GM19025 (cell line): Measurements from ENCODE around the gene LGR4.
A peak's percentile ranks its signal among the peaks of the same experiment; 100 is the strongest.
"Not testable (repeated sequence)": the region's sequence is repeated elsewhere in the genome, so short reads cannot be mapped to it uniquely, and the experiment has no call there.

Experiments used
- ATAC-seq: cut with Tn5 transposase; IDR thresholded peaks from one replicate; pipeline ENCODE4 v1.9.1; 2021; ENCODE audit warnings: mild to moderate bottlenecking, low read depth, moderate library complexity; ENCODE audit not compliant: unreplicated experiment

Gene LGR4

GRCh38 chr11:27355575-27356104 lies 117.0 kb downstream of the LGR4 start:
- ATAC-seq, result no peak

DNA sequence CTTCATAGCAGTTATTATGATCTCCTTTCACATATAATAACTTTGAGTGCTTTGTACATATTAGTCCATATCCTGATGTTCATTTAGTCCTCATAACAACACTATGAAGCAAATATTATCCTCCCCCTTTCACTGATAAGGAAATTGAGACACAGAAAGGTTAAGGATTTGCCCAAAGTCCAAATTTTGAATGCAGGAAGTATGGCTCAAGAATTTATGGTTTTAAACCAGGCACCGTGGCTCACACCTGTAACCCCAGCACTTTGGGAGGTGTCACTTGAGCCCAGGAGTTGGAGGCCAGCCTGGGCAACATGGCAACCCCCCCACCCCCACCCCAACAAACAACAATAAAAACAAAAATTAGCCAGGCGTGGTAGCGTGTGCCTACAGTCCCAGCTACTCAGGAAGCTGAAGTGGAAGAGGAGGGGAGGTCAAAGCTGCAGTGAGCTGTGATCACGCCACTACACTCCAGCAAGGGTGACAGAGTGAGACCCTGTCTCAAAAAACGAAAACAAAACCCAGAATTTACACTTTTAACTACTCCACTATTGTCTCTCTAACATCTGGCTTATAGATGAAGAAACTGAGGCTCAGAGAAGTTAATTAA lies 118.1 kb downstream of the LGR4 start:
- ATAC-seq, result no peak

DNA sequence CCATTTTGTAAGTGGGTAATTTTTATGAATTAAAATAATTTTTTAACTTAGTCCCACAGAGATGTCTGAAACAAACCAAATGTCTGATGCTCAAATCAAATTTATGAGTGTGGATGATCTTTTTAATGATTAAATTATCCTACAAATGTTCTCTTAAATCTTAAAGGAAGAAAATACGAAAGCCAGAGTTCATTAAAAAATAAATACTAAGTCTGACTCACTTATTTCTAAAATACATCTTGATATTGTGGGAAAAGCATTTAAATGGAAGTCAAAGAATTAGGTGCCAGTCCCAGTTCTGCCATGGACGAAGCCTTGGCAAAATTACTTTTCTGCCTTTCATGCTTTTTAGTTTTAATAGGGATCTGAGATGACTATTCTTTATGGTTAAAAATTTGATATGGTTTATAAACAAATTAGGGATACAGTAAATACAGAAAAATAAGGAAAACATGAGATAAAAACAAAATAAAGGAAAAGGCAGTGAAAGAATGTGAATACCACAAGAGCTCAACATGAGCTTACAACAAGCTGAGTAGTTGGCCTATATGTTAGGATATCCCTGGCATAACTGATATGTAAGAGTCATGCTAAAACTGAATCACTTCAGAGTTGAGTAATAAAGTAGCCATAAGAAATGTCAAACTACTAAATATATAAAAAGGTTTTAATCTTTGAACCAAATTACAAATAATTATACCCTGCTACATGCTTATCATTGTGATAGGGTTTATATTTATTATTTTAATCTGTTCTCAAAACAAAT lies 118.8 kb downstream of the LGR4 start:
- ATAC-seq, result no peak

GRCh38 chr11:27352781-27353180 lies 119.8 kb downstream of the LGR4 start:
- no peak for ATAC-seq

GRCh38 chr11:27350511-27350910 lies 122.1 kb downstream of the LGR4 start:
- ATAC-seq, result no peak

DNA sequence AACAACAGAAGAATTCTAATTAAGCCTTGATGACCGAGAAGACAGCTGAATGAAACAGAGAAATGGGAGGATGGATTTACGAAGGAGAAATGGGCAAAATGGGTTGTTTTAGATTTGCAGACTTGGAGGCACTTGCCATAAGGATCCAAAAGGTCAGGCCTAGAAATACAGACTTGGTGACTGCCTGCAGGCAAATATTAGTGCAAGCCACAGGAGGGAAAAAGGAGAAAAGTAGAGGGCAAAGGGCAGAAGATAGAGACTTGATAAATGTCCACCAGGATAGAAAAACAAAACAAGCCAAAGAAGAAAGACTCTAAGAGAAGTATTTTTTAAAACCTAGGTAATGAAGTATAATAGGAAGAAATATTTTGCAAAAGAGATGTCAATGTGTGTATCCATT lies 122.7 kb downstream of the LGR4 start:
- no peak for ATAC-seq

GRCh38 chr11:27348340-27348873 lies 124.2 kb downstream of the LGR4 start:
- no peak for ATAC-seq

DNA sequence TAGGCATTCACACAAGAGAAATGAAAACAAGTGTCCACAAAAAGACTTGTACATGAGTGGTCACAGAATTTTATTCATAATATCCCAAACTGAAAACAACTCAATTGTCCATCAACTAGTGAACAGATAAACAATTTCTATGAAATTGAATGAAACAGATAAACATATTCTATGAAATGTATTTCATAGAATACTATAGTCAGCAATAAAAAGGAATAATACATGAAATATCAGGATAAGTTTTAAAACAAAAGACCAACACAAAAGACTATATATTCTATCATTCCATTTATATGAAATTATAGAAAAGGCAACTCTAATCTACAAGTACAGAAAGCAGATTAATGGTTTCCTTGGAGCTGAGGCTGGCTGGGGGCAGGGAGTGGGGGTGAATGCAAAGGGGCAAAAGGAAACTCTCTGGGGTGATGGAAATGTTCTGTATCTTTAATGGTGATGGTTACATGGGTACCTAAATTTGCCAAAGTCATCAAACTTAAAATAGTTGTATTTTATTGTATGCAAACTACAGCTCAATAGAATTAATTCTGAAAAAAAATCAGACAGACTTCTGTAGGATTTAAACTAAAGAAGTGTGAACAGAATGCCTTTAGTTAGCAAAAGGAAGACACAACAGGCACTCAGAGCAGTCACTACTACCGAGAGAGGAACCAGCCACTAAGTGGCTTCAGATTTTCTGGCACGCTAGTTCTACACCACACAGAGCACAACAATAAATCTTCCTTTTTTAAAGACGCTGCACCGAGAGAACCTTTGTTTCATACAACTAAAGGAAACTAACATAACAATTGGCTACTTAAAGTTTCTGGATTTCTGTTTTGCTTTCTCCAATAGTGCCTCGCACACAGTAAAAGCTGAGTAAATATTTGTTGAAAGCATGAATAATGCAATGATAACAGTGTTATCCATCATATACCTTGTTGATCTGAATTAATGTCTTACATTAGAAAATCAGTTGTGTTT lies 124.9 kb downstream of the LGR4 start:
- ATAC-seq, result no peak

DNA sequence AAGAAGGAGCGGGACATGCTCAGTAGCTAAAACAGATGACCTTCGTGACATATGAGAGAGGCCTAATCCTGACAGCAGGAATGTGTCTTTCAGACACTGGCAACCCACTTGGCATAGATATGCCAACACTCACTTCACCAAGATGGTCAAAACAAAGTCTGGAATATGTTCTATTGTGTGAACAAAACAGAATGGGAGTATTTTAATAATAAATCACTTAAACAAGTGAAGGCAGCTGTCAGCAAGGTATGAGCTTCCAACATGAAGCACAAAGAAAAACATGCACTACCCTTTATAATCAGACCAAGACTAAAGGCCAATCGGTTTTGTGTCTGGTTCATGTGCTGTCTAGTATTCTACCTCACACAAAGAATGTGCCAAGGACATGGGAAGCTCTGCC lies 132.6 kb downstream of the LGR4 start:
- no peak for ATAC-seq

DNA sequence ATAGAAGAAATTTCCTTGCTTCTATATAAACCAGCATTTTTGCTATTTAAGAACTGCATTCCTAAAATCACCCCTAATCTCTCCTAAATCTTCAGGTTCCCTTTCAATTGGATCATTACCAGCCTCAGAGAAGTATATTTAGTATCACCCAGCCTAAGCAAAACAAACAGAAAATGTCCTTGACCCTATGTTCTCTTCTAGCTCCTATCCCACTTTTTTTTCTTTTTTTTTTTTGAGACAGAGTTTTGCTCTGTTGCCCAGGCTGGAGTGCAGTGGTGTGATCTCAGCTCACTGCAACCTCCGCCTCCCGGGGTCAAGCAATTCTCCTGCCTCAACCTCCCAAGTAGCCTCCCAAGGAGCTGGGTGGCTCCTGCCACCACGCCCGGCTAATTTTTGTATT lies 137.8 kb downstream of the LGR4 start:
- not testable (repeated sequence) for ATAC-seq

DNA sequence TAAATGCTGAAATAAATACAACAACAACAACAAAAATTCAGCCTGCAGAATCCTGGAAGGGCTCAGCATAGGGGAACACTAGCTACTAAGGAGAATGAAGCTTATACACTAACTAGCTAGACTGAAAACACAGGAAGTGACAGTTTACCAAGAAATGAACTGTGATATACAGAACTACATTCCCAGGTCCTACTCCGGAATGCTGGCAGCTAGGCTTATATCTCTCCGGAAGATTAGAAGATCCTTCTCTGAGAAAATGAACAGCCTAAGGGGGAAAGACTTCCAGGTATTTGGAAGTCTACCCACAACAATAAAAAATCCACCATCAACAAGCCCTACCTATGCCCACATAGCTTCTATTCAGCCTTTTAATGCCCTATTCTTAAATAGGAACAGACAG lies 140.6 kb downstream of the LGR4 start:
- ATAC-seq, result no peak

GRCh38 chr11:27330633-27331270 lies 141.8 kb downstream of the LGR4 start:
- ATAC-seq, result no peak

- ATAC-seq, result no peak
These were observed 142.5 kb downstream of the LGR4 start for GRCh38 chr11:27329867-27330632.

GRCh38 chr11:27328614-27329013 lies 144.0 kb downstream of the LGR4 start:
- no peak for ATAC-seq

- not testable (repeated sequence) for ATAC-seq
These were observed 145.5 kb downstream of the LGR4 start for GRCh38 chr11:27327064-27327463.

GRCh38 chr11:27322196-27322595 lies 150.4 kb downstream of the LGR4 start:
- not testable (repeated sequence) for ATAC-seq

DNA sequence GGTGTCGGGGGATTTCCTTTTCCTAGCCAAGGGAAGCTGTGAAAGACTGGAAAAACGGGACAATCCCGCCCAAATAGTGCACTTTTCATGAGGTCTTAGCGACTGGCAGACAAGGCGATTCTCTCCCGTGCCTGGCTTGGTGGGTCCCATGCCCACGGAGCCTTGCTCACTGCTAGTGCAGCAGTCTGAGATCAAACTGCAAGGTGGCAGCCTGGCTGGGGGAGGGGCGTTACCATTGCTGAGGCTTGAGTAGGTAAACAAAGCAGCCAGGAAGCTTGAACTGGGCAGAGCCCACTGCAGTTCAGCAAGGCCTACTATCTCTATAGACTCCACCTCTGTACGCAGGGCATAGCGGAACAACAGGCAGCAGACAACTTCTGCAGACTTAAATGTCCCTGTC lies 151.2 kb downstream of the LGR4 start:
- not testable (repeated sequence) for ATAC-seq

- peak; percentile 94 for ATAC-seq
These were observed 153.5 kb downstream of the LGR4 start for GRCh38 chr11:27319072-27319471.

- no peak for ATAC-seq
These were observed 154.8 kb downstream of the LGR4 start for GRCh38 chr11:27317751-27318150.
